ENCODE results near the gene ZNF423.

Gene ZNF423

GRCh38 chr16:49594685-49595498 is 261.0 kb downstream of the ZNF423 start:
- peak; percentile 45 for DNase-seq

GRCh38 chr16:49594153-49594552 is 261.8 kb downstream of the ZNF423 start:
- DNase-seq = peak; percentile 30

- DNase-seq = peak; percentile 28
Measured at GRCh38 chr16:49593424-49594040, 262.4 kb downstream of the ZNF423 start.

- DNase-seq = peak; percentile 78
Measured at GRCh38 chr16:49592546-49593423, 263.1 kb downstream of the ZNF423 start.

- peak; percentile 9 for DNase-seq
Measured at GRCh38 chr16:49590166-49590871, 265.6 kb downstream of the ZNF423 start.

GRCh38 chr16:49589544-49590031 is 266.3 kb downstream of the ZNF423 start:
- no peak for DNase-seq

GRCh38 chr16:49588729-49589384 is 267.1 kb downstream of the ZNF423 start:
- peak; percentile 57 for DNase-seq

- no peak for DNase-seq
Measured at GRCh38 chr16:49588026-49588425, 267.9 kb downstream of the ZNF423 start.

- peak; percentile 33 for DNase-seq
Measured at GRCh38 chr16:49587511-49587910, 268.4 kb downstream of the ZNF423 start.

- peak; percentile 57 for DNase-seq
Measured at GRCh38 chr16:49586466-49587450, 269.2 kb downstream of the ZNF423 start.

- DNase-seq = peak; percentile 92
Measured at GRCh38 chr16:49585143-49585832, 270.6 kb downstream of the ZNF423 start.

- no peak for DNase-seq
Measured at GRCh38 chr16:49583911-49584310, 272.0 kb downstream of the ZNF423 start.

- DNase-seq = no peak
Measured at GRCh38 chr16:49581630-49582298, 274.1 kb downstream of the ZNF423 start.

- DNase-seq = peak; percentile 12
Measured at GRCh38 chr16:49580751-49581303, 275.1 kb downstream of the ZNF423 start.

- no peak for DNase-seq
Measured at GRCh38 chr16:49578435-49579024, 277.4 kb downstream of the ZNF423 start.

- DNase-seq = no peak
Measured at GRCh38 chr16:49578018-49578417, 277.9 kb downstream of the ZNF423 start.

GRCh38 chr16:49576941-49577340 is 279.0 kb downstream of the ZNF423 start:
- DNase-seq = no peak

- DNase-seq = no peak
Measured at GRCh38 chr16:49576173-49576494, 279.8 kb downstream of the ZNF423 start.
